Central memory CD4-positive, alpha-beta T cell (primary cell): ENCODE results near the gene LYRM4.

Experiments
- DNase-seq: peaks from one replicate; pipeline ENCODE4 v3.0.0; 2022

The LYRM4 gene

DNA sequence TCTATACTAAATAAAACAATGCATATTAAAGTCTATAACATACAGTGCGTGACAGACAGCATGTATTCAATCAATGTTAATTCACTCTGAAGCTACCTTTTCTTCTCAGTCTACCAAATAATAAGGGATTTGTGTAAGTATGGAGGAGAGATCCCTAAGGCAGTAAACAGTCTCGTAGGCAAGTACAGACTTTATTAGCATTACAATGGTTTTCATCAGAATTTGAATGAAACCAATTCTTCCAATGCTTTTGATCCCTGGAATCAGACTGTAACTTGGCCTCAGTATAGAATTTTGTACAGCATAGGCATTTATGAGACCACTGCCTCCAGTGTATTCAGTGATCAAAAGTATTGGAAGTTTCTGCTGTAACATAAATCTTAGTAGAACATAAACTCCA lies 19.5 kb downstream of the LYRM4 start:
- no peak for DNase-seq

DNA sequence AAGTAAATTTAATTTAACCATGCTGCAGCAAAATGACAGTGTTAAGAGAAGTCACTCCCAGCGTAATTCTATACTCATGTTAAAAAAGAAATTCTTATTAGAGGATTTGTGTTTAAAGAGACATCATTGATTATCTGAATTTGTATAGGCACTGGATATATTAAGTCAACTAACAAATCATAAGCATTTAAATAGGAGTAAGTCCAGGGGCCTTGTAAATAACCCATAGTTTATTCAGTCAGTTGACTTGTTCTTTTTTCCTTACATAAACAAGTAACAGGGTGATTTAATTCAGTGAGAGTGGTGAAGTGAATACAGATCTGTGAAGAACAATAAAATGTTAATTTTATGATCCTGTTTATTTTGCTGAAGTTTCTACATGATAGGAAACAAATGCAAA lies 22.4 kb downstream of the LYRM4 start:
- no peak for DNase-seq

DNA sequence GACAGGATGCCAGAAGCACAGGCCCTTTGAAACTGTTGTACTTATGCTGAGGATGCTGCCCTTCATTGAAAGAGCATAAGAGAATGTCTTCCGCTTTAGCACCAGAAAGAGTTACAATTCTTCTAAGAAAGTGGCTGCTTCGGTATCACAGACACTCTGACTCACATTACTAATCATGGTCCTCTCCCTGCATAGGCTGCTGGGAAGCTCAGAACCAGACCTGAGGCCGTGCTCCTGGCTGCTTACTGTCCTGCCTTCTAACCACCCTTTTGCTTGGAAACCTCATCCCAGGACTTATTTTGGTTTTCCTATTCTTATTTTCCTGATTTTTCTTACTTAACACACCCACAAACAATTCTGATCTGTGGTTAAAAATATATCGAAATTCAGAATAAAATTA lies 22.9 kb downstream of the LYRM4 start:
- no peak for DNase-seq

DNA sequence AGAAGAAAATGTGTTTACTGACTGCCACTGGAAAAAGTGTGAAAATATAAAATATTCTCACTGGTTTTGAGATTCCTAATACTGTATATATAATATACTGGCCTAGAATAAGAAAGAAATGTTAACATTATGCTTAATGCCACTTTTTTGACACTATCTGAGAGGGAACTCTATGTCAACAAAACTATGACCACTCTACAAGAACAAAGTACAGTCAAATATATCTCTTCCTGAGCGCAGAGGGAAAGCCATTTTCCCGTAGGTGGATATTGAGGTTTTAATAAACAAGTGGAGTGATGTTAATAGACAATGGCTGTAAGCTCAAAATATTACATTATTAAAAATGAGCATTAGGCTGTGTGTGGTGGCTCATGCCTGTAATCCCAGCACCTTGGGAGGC lies 24.9 kb downstream of the LYRM4 start:
- DNase-seq = no peak

DNA sequence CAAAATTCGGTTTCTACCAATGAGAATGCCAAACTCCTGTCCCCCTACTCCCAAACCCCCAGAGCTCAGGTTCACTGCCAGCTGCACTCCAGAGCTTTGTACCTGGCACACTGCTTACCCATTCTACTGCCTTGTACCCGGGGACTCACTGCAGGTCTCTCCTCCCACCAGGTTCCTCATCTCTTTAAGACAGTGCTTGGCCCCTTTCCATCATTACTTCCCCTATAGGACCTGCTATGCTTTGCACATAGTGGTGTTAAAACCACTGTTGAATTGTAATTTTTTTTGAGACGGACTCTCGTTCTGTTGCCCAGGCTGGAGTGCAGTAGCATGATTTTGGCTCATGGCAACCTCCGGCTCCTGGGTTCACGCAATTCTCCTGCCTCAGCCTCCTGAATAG lies 25.9 kb downstream of the LYRM4 start:
- DNase-seq = no peak

DNA sequence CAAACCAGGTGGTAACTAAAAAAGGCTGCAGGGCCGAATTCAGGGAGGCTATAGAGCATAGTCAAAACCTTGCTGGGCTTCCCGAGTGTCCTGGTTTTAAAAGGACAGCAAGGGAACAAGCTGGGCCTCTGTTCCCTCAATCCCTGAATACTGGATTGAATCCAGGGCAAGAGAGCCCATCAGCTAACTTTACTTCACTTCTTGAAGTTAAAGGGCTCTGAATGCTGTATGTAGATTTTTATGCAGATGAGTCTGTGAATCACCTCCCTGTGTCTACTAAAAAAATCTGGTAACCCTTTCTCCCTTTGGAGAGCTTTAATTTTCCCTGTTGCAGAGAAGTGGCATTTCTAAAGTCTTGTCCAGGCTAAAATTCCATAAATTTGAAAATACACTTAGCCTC lies 29.5 kb downstream of the LYRM4 start:
- DNase-seq = no peak

DNA sequence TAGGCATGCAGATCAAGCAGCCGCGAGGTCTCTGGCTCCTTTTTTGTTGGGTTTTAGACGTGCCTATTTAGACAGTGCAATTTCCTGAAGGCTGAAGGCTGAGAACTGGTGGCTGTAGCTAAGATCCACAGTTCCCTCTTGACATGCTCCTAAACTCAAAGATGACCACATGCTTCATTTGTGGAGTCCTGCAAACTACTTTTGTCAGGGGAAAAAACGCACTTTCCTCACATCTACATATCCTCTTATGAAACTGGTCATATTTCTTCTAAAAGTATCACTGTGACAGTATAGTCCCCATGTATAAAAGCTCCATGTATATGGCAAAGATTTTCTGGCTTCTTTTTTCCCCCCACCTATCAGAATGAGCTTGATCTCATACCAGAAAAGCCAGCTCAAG lies 30.7 kb downstream of the LYRM4 start:
- DNase-seq = no peak

DNA sequence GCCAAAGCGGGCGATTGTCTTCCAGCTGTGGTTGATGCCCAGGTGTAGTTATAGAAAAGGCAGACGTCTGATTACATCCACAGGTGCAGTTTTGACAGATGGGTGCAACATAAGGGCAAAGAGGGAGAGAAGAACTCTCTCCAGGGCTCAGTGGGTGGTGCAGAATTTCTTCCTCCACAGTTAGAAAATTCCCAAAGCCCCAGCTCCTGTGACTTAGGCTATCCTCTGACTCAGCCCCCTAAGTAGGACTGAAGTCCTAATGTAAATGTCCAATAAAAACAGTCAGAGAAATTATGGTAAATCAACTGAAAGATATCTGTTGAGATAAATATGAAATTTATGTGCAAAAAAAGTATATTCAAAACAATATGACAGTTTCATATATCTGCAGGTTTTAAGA lies 31.4 kb downstream of the LYRM4 start:
- no peak for DNase-seq

DNA sequence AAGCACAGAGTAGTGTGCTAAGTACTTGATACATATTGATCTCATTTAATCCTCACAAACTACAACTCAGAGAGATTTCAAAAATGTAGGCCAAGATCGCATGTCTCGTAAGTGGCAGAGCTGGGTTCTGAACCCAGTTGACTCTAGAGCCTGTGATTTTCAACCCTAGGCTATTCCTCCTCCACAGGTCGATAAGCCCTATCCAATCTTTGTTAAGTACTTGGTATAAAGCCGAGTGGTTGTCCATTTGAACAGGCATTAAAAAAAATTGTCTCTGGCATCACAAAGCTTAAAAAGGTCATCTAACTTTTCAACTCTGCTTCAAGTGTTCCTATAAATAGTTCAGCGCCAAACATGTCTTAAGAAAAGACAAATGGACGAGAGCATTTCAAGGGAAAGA lies 37.4 kb downstream of the LYRM4 start:
- DNase-seq = no peak

DNA sequence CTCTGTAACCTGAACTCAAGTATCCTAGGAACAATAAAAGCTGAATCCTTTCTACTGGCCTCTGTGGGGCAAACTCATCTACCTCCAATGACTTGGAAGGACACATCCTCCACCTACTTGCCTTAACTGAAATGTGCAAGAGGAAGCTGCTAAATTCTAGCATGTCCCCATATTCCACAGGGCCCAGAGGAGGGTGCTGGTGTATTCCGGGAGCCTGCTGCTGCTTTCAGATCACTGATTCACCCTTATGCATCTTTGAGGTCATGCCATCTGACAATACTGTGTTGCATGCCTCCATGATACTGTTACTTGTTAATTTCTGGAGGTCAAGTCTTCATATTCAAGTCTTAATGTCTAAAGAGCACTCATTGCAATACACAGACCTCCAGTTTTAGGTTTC lies 40.3 kb downstream of the LYRM4 start:
- DNase-seq = no peak

DNA sequence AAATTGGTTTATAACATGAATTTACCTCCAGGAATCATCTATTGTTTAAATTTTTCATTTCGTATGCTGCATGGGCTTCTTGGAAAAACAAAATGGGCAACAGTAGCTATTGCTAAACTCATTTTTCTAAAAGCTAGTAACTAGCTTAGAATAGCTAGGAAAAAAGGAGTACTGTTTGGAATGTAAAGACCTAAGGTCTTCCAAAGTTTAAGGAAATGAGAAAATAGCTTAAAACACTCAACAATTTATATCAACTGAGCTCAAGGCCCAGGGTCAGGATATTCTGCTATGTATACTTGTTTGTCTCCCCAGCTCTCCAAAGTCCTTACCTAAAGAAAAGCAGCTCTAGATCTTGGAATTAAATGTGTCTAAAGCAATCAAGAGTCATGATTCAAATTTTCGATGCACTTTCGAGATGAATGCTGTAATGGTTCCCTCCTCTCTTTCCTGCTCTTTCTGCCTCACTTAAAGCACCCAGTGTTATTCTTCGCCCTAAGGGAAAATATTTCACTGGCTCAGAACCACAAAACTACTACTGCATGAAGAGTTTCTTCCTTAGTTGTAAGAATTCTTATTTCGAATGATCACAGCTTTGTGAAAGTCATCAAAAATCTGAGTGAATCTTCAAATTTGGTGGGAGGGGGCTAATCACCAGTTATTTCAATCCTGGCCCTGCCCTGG lies 41.6 kb downstream of the LYRM4 start:
- DNase-seq = no peak

DNA sequence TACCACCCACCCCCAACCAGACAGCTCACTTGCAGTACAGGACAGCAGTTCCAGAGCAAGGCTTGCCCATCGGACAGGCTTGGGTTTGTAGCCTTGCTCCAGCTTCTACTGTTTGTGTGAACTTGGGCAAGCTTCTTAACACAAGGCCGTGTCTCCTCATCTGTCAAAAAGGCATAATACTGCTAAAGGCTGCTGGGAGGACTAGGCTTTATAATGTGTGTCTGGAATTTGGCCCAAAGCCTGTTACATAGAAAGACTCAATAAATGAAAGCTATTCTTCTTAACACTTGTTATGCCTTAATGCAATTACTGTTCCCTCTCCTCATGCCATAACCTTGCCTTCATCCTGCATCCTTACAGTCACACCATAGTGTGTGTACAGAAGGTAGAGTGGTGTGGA lies 43.4 kb downstream of the LYRM4 start:
- no peak for DNase-seq

DNA sequence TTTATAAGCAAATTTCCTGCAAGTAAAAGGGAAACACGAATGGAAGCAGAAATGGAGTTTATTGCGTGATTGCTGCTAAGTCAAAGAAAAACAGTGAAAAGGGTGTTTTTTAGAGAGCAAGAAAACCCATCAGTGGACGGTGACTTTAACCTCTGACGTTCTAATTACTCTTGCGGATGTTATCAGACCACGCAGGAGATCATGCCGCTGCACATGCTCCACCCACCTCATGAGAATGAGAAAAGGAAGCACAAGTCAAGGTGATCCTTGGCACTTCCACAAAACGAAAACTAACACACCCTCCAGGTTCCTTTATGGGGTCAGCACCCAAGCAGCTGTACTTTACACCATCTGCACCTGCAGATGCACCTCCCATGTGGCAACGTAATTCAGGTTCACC lies 45.0 kb downstream of the LYRM4 start:
- DNase-seq = no peak

DNA sequence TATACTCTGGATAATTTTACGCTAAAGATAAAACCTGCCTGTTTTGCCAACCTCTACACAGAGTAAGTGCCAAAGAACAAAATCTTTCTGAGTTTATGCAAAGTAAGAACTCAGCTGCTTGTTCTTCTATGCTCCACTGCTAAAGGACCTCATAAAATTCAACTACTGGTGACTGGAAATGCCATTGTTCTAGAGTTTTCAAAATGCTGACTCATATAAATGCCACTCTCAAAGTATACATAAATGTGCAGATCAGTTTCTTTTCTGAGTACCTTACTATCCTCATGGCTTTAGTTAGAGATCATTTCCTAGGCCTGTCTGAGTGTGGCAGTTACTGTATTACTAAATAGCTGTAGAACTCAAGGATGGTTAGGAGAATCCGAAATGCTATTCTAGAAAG lies 45.6 kb downstream of the LYRM4 start:
- DNase-seq = no peak

DNA sequence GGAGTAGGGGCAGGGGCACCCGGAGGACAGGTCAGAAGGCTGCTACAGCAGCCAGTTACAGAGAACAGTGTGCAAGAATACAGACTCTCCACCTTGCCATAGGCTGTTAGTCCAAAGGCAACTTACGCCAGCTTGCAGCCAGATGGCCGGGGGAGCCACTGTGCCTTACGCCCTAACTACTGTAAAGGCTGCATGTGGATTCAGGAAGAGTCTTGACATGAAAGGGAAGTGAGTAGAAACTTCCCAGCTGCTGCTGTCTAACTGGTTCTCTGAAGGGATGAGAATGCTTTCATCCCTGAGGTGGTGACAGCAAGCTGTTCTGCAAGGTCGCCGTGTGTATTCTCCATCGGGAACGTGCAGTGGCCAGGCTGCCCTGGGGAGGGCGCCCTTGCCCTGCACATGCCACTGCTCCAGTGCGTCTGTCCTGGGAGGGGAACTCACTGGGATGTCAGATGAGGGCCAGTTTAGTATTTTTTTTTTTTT lies 46.1 kb downstream of the LYRM4 start:
- no peak for DNase-seq

DNA sequence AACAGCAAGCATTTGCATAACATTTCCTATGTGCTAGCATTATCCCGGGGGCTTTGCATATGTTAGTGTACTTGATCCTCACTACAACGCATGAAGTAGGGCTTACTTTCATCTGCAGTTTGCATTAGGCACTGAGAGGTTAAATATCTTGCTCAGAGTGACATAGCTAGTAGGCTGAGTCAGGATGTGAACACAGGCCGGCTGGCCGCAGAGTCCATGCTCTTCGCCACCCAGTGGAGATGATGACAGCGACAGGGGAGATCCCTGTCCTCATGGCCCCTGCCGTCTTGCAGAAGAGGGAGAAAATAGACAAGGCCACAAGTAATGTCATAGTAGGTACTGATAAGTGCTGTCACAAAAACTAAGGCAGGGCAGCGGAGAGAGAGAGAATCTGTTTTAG lies 46.9 kb downstream of the LYRM4 start:
- no peak for DNase-seq

DNA sequence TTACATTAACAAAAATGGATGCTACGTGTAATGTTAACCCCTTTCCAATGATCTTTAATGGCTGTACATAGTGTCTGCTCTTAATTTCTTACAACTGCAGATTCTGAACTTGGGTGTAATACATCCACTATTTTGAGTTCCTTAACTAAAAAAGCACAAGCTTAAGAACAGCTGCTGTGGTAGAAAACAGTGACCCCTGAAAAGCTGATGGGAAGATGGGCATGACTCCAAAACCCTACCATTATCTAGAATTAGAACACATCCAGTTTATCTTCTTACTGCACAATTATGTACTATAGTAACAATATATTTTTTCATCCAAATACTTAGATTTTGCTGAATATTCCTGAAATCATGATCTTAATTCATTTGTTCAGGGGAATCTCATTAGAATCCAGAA lies 49.3 kb downstream of the LYRM4 start:
- no peak for DNase-seq

DNA sequence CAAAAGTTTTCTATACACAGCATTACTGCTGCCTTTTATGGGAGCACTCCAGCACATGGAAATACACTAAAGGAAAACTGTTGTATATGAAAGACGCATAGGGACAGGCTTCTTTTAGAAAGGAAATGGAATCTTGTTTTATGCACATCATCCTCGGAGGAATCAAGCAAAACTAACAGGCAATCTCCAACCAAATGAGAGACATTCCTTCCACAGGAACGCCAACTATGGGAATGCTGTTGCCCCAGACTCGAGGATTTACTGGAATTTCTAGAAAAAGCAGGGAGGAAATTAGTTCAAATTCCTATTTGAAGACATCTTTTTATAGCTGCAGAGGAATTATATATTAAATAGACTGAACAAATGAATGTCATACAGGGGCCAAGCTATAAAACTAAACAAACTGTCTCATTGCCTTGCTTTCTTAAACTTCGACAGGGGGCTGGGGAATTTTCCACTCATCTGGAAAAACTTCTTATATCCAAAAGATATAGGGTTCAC lies 52.2 kb downstream of the LYRM4 start:
- DNase-seq = no peak

DNA sequence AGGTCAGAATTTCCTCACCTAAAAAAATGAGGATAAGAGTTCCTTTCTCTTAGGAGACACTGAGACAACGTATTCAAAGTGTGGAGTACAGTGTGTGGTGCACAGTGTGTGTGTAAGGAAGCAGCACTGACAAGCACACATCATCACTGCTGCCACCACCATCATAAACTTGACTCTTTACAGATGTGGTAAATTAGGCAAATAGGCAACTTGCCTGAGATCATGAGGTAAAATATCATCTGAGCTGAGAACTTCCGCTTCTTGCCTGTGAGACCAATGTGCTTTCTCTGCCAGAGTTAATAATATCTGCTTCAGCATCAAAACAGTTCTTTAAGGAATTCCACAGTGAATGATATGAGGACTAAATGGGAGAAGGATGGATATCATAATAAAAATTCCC lies 52.7 kb downstream of the LYRM4 start:
- no peak for DNase-seq

DNA sequence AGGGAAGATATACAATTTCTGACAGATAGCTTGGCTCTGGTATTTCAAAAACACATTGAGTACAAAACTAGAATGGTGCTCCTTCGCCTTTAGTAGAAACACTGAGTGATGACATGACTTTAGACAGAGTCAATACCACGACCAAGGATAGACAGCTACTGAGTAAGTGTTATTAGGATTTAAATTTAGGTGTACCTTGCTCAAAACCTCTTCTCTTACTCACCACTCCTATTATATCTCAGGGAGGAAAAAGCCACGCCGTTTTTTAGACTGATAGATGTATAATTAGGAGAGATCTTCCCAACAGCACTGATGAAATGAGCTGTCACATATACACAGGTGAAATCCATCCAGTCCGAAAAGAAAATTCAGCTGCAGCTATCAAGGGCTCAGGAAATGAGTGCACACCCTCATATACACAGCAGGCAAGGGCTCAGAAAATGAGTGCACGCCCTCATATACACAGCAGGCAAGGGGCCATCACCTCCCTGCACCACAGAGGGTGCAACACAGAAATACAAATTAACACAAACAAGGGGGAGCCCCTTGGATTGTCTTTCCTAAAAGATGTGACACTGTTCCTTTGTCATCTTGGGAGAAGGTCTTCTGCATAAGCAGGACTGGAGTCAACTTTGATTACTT lies 53.7 kb downstream of the LYRM4 start:
- DNase-seq = no peak

DNA sequence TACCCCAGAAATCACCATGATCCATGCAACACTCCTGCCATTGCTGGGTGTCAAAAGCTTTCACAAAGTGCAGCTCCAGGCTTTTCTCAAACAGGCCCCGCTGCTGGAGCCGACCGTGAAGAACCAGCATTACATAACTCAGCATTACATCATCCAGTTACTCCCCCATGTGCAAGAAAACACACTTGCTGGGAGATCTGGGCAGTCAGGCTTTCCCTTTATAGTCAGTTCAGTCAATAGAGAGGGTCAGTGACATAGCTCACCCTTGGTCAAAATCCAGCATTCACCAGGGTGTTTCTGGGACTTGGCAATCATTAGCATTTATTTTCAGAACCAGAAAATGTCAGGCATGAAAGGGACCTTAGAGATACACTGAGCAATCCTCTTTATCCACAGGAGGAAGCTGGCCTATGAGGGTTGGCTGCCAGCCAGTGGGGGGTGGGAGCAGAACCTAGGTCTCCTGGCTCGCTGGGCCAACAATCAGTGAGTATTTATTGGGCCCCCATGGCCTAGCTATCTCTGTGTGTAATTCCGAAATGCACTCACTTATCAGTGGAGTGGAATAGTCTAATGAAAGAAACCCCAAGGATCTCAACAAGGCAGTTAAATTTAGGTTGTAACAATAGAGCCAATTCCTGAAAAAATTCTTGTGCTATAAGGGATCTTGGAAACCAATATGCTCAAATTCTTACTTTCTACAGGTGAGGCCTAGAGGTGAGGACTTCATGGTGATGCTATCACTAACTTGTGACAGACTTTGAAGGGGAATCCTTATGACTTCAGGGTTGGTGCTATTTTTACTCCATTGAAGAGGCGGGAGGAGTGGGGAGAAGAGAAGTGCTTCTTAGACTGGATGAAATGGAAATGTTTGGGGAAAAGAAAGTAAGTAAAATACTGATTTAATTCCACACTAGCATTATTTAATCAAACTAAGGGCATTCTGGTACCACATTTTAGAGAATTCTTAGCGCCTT lies 54.6 kb downstream of the LYRM4 start:
- no peak for DNase-seq

DNA sequence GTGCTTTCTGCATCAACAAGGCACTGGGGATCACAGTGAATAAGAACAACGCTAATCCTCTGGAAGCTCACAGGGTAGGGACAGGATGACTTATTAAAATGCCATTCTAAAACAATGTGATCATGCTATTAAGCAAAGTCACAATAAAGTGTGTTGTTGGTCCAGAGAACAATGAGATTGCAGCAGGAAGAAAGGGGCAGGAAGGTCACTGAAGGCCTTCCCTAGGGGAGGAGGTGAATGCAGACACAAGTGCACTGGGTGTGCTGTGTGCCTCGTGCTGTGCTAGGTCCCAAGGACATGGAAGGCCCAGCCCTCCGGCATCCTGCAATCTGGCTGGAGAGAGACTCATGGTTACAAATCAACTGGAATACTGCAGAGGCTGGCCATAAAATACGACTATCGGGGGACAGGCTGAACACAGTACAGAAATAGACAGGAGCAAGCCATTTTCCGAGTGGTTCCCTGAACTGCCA lies 55.7 kb downstream of the LYRM4 start:
- DNase-seq = no peak

DNA sequence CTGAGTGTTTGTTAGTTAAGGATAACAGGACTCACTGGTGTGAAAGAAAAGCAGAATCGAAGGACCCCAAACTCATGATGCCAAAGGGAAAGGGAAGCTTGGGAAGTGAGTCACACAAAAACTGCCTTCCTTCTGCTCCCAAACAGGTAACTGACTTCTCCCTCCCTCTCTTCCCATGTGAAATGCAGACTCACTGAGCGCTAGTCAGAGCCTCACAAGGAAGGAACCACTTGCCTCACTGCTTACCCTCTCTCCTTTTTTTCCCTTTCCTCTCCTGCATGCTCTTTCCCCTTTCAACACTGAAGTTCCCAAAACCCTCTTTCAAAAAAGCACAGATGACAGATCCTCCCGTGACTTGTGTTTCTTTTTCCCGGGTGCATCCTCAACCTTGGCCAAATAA lies 56.4 kb downstream of the LYRM4 start:
- DNase-seq = no peak
